Astrocyte of the spinal cord (primary cell): ENCODE measurements around the gene CLC.

ENCODE experiments used
- DNase-seq: peaks from one replicate; pipeline ENCODE4 v3.0.0; 2011; ENCODE audit warnings: low read depth, low spot score
- H3K4me3 ChIP-seq: 2 replicates; pipeline ENCODE4 v1.5.1; 2011; ENCODE audit warnings: low read depth, mild to moderate bottlenecking, low read length, moderate library complexity
- in situ Hi-C: cut with HindIII; loops from 2 replicates; pipeline ENCODE4 v1.10.0; 2017; ENCODE audit warnings: low sequenced_read_pairs
- TF ChIP-seq, protein P1 (sequence below): IDR thresholded peaks from 2 replicates; pipeline ENCODE4 v1.5.1; 2012; ENCODE audit warnings: low read depth, mild to moderate bottlenecking, low read length, inconsistent platforms

Gene CLC

DNA sequence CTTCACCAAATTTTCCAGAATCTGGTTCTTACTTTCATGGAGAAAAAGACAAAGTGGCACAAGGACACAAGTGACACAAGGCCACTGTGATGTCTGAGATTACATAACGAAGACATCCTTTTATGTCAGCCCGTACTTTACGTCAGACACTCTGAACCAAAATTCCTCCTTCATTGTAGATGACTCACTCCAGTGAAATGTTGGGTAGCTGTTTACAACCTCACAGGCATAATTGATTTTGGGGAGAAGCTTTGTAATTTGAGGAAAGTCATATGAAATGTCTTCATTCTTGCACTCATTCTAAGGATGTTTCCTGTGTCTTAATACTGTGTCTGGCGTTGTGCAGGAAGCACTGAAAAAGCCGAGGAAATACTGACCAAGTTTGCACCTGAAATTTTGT lies 53.6 kb downstream of the CLC start:
- in situ Hi-C loops, result no loop called here
- TF ChIP-seq, protein P1, sequence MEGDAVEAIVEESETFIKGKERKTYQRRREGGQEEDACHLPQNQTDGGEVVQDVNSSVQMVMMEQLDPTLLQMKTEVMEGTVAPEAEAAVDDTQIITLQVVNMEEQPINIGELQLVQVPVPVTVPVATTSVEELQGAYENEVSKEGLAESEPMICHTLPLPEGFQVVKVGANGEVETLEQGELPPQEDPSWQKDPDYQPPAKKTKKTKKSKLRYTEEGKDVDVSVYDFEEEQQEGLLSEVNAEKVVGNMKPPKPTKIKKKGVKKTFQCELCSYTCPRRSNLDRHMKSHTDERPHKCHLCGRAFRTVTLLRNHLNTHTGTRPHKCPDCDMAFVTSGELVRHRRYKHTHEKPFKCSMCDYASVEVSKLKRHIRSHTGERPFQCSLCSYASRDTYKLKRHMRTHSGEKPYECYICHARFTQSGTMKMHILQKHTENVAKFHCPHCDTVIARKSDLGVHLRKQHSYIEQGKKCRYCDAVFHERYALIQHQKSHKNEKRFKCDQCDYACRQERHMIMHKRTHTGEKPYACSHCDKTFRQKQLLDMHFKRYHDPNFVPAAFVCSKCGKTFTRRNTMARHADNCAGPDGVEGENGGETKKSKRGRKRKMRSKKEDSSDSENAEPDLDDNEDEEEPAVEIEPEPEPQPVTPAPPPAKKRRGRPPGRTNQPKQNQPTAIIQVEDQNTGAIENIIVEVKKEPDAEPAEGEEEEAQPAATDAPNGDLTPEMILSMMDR, result no peak
- no peak overlapping the region for H3K4me3 ChIP-seq
- no peak for DNase-seq

DNA sequence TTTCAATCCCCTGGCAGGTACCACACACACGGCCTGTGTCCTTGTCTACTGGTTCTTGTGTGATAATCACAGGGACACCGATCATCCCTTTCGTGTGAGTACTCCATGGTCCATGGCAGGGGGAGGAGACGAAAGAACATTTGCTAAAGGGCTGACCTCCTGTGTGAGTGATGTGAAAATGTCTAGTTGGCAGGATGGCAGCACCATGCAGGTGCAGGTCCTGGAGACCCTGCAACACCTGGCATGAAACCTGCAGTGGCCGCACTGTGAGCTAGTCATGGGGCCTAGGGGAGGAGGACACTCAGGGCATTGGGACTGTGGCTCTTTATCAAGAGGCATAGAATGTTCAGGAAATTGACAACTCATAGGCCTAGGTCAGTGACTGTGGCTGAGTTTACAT lies 56.4 kb downstream of the CLC start:
- in situ Hi-C loops, result no loop called here
- no peak overlapping the region for H3K4me3 ChIP-seq
- DNase-seq, result no peak
- TF ChIP-seq, protein P1, result no peak
